GM11168 (cell line): ENCODE results near the gene CBX6.

Experiments
- in situ Hi-C: fragments of 300-500 bp; cut with MboI; formaldehyde crosslinking; loops from one replicate; pipeline ENCODE4 v1.12.0; 2022; ENCODE audit warnings: low sequenced_read_pairs; ENCODE audit not compliant: unreplicated experiment

CBX6 gene

DNA sequence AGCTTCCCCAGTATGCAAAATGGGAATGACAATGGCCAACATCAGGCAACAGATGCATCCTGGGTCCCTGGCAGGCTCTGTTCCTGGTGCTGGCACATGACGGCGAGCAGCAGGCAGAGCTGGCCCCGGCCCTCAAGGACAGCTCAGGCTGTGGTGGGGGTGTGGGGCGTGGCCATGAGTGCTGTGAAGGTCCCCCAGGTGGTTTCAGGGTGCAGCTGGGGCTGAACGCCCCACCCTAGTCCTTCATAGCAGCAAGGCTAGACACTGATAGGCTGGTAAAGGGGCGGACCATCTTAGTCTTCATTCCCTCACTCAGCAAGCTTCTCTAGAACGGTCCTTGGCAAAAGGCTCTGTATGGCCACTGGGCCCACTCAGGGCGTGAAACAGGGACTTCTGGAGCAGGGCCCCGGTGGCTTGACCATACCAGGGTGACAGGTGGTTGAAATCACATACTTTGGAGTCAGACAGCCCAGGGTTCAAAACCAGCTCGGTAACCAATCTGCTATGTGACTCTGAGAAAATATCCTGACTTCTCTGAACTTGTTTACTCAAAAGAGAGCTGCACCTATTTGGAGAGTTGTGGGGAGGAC lies 43.3 kb downstream of the CBX6 start:
- in situ Hi-C loops: no loop called here

DNA sequence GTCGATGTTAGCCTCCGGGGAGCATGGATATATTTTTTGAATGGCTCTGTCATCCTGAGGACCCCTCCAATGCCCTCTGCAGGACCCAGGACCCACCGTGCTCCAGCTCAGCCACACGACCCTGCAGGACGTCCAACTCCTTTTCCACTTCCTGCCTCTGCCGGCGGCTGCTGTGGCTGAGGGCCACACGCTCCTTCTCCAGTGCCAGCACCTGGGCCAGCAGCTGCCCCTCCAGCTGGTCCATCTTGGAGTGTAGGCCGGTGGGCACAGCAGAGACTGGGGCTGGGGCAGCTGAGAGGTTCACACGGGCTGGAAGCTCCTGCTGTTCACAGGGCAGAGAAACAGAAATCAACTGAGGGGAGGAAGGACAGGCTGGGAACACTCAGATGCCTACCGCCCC lies 43.8 kb downstream of the CBX6 start:
- in situ Hi-C loops: no loop called here

DNA sequence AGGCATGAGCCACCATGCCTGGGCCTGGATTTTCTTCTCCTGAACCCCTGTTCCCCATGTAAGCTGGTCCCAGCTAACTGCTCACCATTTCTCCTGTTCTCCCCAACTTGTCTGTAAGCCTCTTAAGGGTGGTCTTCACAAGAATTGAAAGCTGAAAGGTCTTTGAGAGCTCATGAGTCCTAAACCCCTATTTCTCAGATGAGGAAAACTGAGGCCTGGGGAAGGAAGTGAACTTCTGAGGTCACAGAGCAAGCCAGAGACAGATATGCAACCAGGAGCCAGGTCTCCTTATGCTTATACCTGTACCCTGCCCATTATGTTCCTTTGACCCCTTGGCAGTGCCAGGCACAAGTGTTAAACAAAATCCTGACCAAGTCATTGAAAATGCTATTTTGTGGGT lies 44.5 kb downstream of the CBX6 start:
- in situ Hi-C loops: no loop called here

DNA sequence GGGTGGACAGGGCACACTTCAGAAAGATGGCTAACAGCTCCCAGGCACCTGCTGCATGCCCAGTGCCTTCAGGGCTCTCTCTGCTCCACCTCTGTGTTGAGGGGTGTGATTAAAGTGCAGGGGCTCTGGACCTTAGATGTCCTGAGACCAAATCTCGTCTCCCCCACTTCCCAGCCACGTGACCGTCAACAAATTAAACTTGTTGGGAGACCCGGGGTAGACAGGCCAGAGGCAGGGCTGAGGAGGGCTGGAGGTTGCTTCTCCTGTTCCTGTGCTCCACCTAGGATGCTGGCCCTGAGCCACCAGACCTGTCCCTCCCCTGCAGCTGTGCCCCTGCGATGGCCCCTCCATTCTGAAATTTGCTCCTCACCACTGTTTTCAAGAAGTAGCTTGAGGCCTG lies 45.2 kb downstream of the CBX6 start:
- in situ Hi-C loops: no loop called here

DNA sequence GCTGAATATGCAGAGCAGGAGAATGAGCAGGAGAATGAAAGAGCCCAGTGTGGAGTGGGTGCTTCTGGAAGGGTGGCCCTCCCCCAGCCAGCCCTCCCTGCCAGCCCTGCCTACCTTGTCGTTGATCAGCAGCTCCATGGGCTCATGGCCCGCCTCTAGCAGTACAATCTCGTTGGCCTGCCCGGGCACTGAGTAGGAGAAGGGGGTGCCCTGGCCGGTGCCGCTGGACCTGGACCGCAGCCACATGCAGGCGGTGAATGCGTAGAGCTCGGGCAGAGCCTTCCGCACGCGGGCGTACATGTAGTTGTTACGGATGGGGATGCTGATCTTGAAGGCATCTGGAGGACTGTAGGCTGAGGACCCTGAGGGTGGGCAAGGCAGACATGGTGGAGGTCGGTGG lies 45.6 kb downstream of the CBX6 start:
- in situ Hi-C loops: no loop called here

DNA sequence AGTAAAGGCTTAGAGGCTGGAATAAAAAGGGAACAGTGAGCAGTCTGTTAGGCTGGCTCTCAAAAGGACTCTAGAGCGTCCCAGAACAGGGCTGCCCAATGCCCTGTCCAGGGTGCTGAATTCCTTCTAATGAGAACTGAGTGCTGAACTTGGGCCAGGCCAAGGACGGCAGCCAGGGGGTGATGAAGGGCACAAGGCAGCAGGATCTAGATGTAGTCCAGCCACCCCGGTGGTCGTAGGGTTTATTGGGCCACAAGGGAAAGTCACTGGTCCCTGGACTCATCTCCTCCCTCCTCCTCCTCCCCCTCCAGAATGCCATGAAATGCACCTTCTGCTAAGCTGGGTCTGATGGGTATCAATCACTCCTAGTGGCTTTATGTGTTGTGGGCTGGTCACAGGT lies 47.4 kb downstream of the CBX6 start:
- in situ Hi-C loops: no loop called here

DNA sequence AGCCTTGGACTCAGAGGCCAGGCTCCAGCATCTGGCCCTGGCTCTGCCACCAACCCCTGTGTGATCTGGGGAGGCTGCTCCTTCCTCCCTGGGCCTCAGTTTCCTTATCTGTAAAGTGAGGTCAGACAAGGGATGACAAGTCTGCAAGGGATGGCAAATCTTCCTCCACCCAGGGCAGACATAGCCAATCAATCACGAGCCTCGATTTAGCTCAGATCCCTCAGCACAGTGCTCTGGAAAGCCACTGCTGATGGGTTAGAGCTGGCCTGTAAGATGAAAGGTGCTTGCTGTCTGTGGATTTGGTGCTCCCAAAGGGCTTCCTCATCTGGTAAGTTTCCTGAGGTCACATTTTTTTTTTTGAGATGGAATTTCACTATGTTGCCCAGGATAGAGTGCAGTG lies 48.4 kb downstream of the CBX6 start:
- in situ Hi-C loops: no loop called here

DNA sequence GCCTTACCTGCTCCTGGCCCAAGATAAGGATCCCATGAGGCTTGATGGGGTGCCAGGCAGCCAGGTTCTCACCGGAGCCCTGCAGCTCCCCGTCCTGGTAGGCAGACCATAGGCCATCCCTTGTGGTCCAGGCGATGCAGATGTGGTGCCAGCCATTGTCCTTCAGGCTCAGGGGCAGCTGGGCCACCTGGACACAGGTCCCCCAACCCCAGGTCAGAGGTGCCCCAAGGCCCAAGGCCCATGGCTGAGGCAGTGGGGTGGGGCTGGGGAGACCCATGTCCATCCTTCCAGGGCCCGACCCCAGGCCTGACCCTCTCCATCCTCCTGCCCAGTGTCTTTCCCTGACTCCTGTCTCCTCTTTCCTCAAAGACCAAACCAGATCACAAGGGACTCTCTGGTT lies 48.9 kb downstream of the CBX6 start:
- in situ Hi-C loops: no loop called here

DNA sequence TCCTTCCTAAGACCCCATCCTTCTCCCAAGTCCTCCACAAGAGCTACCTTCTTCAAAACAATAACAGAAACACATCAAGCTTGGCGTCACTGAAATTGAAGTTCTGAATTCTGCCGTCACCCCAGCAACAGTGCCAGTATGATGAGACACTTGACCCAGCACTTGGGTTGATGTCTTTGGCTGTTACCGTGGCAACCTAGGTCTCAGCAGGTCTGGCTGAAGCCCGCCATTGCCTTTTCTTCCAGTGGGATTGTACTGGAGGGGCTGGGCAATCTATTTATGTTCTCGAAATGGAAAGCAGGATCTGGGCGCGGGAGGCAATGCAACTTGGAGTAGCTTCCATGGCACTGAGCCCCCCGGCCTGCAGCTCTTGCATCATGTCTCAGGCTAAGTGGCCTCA lies 52.0 kb downstream of the CBX6 start:
- in situ Hi-C loops: no loop called here

DNA sequence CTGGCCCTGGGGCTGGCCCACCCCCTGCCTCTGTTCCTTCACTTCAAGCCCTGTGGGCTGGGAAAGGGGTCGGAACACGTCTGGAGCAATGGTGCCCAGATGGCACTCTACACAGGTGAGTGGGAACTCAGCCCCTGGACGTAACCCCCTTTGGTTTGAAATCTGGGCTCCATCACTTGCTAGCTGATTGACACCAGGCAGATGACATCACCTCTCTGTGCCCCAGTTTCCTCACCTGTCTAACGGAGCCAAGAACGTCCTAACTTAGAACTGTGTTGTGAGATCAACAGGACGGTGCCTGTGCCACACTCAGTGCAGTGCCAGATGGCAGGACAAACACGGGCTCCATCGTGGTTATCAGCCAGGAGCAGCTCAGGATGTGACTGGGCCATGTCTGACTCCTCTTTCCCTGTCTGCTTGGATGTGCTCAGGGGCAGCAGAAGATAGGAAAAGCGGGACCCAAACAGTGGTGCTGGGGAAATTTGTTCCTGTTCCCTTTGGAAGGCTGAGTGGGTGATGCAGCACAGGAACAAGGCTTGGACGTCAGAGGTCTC lies 52.6 kb downstream of the CBX6 start:
- in situ Hi-C loops: no loop called here

DNA sequence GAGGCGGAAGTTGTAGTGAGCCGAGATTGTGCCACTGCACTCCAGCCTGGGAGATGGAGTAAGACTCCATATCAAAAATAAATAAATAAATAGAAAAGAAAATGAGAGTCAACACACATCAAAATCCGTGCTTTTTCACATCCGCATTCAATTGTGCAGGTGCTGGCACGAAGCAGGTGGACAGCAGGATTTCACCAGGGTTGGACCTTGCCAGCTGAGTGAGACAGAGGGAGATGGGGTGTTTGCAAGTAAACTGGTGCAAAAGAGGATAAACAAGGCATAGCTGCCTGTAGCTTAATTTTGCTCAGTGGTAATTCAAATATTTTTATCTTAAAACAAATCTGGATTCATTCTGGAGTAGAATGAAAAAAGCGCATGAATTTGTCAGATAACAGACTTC lies 54.8 kb downstream of the CBX6 start:
- in situ Hi-C loops: no loop called here

DNA sequence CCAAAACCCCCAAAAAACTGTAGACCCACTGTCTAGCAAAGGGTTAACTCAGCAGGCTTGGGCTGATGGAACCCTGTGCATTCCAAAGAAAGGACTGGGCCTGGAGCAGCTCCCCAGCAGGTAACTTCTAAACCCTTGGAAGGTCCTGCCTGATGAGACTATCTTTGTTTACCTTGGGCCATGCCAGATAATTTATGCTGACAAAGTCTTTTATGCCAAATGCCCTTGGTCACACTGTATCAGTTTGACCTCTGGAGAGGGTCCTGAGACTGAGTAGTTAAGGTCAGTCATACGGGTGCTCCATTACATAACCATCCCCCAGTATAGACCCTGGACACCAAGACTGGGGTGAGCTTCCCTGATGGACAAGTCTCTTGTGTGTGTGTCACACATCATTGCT lies 56.2 kb downstream of the CBX6 start:
- in situ Hi-C loops: no loop called here
